Muscle of arm (tissue), 12 donors: ENCODE data around the gene EXOC4. TPM values are rescaled to one million over a fixed set of nuclear protein-coding genes. Genes with fewer than 3 reads are reported as not detected.

Experiments used
- DNase-seq: peaks from one replicate; pipeline ENCODE4 v3.0.0-alpha.2; 2013
- polyA plus RNA-seq, 12 donors: library from polyadenylated mRNA; unstranded; fragments of 120-200 nt; gene quantifications; one replicate each; pipeline ENCODE4 v1.2.1, GENCODE V29; 2013; ENCODE audit not compliant: insufficient read length in 12 of 12

EXOC4 gene
- polyA plus RNA-seq, 12 donors: 25.2 to 79.1 (median 55.5) TPM; not detected in 1

- no peak for DNase-seq
These were observed 106.6 kb downstream of the EXOC4 start for GRCh38 chr7:133359449-133359848.

- DNase-seq: no peak
These were observed 107.3 kb downstream of the EXOC4 start for GRCh38 chr7:133360201-133360600.

GRCh38 chr7:133361806-133362205 is 108.9 kb downstream of the EXOC4 start:
- DNase-seq: no peak

- DNase-seq: no peak
These were observed 112.2 kb downstream of the EXOC4 start for GRCh38 chr7:133364959-133365690.

GRCh38 chr7:133365917-133366316 is 113.0 kb downstream of the EXOC4 start:
- no peak for DNase-seq

- DNase-seq: no peak
These were observed 114.7 kb downstream of the EXOC4 start for GRCh38 chr7:133367561-133367960.

- no peak for DNase-seq
These were observed 116.3 kb downstream of the EXOC4 start for GRCh38 chr7:133369130-133369529.

- DNase-seq: no peak
These were observed 118.7 kb downstream of the EXOC4 start for GRCh38 chr7:133371616-133372015.

- no peak for DNase-seq
These were observed 119.5 kb downstream of the EXOC4 start for GRCh38 chr7:133372337-133372736.

GRCh38 chr7:133376514-133376913 is 123.6 kb downstream of the EXOC4 start:
- DNase-seq: no peak

GRCh38 chr7:133381965-133382364 is 129.1 kb downstream of the EXOC4 start:
- DNase-seq: no peak

GRCh38 chr7:133382775-133383559 is 130.1 kb downstream of the EXOC4 start:
- DNase-seq: no peak

GRCh38 chr7:133386205-133386604 is 133.3 kb downstream of the EXOC4 start:
- DNase-seq: no peak

GRCh38 chr7:133389727-133390126 is 136.8 kb downstream of the EXOC4 start:
- no peak for DNase-seq

- DNase-seq: no peak
These were observed 138.3 kb downstream of the EXOC4 start for GRCh38 chr7:133391206-133391605.

GRCh38 chr7:133394369-133394768 is 141.5 kb downstream of the EXOC4 start:
- DNase-seq: no peak

GRCh38 chr7:133395551-133395950 is 142.7 kb downstream of the EXOC4 start:
- DNase-seq: no peak

- no peak for DNase-seq
These were observed 145.6 kb downstream of the EXOC4 start for GRCh38 chr7:133398506-133398905.

- no peak for DNase-seq
These were observed 148.3 kb downstream of the EXOC4 start for GRCh38 chr7:133401225-133401624.

- no peak for DNase-seq
These were observed 155.3 kb downstream of the EXOC4 start for GRCh38 chr7:133408212-133408611.

GRCh38 chr7:133409421-133409820 is 156.5 kb downstream of the EXOC4 start:
- no peak for DNase-seq

- DNase-seq: no peak
These were observed 157.1 kb downstream of the EXOC4 start for GRCh38 chr7:133409966-133410365.

- no peak for DNase-seq
These were observed 158.5 kb downstream of the EXOC4 start for GRCh38 chr7:133411395-133411794.
